ENCODE measurements around the gene TEK. TPM values are rescaled to one million over a fixed set of nuclear protein-coding genes. Genes with fewer than 3 reads are reported as not detected.

TEK gene
- total and polyA plus RNA-seq, 10 of the 15 experiments (the other 5 are each of a cell fraction or from before 2014, with no cell fraction given): not detected

DNA sequence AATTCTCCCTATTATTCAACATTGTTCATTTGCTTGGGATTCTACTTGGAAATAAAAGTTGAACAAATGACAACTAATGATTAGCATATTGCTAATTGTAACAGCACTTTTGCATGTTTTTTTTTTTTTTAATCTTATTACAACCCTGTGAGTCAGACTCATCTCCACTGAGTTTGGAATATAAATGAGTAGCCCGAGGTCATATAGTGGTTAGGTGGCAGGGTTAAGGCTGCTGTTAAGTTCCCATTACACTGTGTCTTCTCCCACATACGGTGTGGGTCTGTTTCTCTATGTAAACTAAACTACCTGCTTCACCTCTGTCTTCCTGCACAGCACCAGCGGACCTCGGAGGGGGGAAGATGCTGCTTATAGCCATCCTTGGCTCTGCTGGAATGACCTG is 95.6 kb downstream of the TEK start:
- H3K4me3 ChIP-seq: no peak overlapping the region
- no peaks in the 10 kb centered on the region for H3K36me3 ChIP-seq (ENCODE audit: control insufficient read depth in 2 of 2, insufficient read depth in 2 of 2, low read length in 1 of 2)
- no peaks in the 10 kb centered on the region for H4K20me1 ChIP-seq (ENCODE audit: control insufficient read depth, insufficient read depth)
- no peaks in the 10 kb centered on the region for H3K79me2 ChIP-seq (ENCODE audit: control insufficient read depth, insufficient read depth, low read length)
- ChIA-PET RAD21 (ENCODE audit: unreplicated experiment) (no interaction called here), CTCF (no interaction called here), SMC1A (ENCODE audit: uncharacterized antibody, unreplicated experiment) (no interaction called here), POLR2A (no interaction called here)
- 37% methylated on average over 4 of the region's 4 CpGs for WGBS (ENCODE audit: insufficient coverage, insufficient replicate concordance, low lambda C conversion rate, missing lambda C conversion rate)
- in situ Hi-C loops (cut with MboI) (no loop called here), intact Hi-C loops (cut with micrococcal nuclease; ENCODE audit: unreplicated experiment) (no loop called here)
- no peak overlapping the region for H2AFZ ChIP-seq (ENCODE audit: control insufficient read depth, low read depth, low read length)
- ATAC-seq (no peak), DNase-seq (ENCODE audit: low read depth, low spot score) (no peak), FAIRE-seq (no peak)
- BruUV-seq (replicated peaks): no TSS peak
- TF ChIP-seq, protein P1, sequence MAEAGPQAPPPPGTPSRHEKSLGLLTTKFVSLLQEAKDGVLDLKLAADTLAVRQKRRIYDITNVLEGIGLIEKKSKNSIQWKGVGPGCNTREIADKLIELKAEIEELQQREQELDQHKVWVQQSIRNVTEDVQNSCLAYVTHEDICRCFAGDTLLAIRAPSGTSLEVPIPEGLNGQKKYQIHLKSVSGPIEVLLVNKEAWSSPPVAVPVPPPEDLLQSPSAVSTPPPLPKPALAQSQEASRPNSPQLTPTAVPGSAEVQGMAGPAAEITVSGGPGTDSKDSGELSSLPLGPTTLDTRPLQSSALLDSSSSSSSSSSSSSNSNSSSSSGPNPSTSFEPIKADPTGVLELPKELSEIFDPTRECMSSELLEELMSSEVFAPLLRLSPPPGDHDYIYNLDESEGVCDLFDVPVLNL (IDR thresholded peaks at IDR 0.05; ENCODE audit: low read depth, low read length): no peak
- TF ChIP-seq, protein P2, sequence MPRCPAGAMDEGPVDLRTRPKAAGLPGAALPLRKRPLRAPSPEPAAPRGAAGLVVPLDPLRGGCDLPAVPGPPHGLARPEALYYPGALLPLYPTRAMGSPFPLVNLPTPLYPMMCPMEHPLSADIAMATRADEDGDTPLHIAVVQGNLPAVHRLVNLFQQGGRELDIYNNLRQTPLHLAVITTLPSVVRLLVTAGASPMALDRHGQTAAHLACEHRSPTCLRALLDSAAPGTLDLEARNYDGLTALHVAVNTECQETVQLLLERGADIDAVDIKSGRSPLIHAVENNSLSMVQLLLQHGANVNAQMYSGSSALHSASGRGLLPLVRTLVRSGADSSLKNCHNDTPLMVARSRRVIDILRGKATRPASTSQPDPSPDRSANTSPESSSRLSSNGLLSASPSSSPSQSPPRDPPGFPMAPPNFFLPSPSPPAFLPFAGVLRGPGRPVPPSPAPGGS (IDR thresholded peaks at IDR 0.05; ENCODE audit: borderline replicate concordance, insufficient read depth, low read depth, low read length, poor library complexity, severe bottlenecking): no peak
- no peak for TF ChIP-seq SREBF1 (IDR thresholded peaks at IDR 0.05; ENCODE audit: low read length)
- TF ChIP-seq, protein P3, sequence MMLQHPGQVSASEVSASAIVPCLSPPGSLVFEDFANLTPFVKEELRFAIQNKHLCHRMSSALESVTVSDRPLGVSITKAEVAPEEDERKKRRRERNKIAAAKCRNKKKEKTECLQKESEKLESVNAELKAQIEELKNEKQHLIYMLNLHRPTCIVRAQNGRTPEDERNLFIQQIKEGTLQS (IDR thresholded peaks at IDR 0.05; ENCODE audit: borderline replicate concordance, extremely low read depth, low read depth, low read length): no peak
- H3K4me1 ChIP-seq (ENCODE audit: control insufficient read depth, insufficient read depth, low read length): no peaks in the 10 kb centered on the region
- no peak overlapping the region for H3K9ac ChIP-seq (ENCODE audit: control insufficient read depth, insufficient read depth, low read length)
- no peak overlapping the region for H3K4me2 ChIP-seq (ENCODE audit: control insufficient read depth, insufficient read depth)
- H3K9me3 ChIP-seq (replicated peaks; ENCODE audit: control insufficient read depth, insufficient read depth, low read length): no peaks in the 10 kb centered on the region
- H3K27me3 ChIP-seq (replicated peaks in 1 of 2; ENCODE audit: control insufficient read depth in 2 of 2, insufficient read depth in 2 of 2, low read length in 1 of 2): no peaks in the 10 kb centered on the region
- H3K27ac ChIP-seq (ENCODE audit: control insufficient read depth, insufficient read depth): no peak overlapping the region

DNA sequence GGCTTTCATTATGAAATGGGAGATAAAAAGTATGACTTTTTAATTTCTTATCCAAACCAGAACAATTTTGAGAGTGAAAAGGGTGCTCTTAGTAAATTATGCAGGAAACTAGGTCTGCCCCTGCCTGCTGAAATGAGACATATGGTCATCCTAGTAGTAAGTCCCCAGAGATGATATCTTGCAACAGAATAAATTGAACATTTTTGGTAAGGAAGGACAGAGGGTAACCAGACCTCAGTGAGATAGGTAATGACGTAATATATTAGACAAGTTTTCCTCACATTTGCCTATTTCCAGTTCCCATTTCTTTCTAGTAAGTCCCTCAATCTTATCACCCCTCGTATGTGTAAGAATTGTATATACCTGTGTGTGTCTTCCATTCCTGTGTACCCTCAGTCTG is 96.2 kb downstream of the TEK start:
- Histone ChIP-seq H2AFZ (ENCODE audit: control insufficient read depth, low read depth, low read length) (no peak overlapping the region), H3K27ac (ENCODE audit: control insufficient read depth, insufficient read depth) (no peak overlapping the region), H3K4me1 (ENCODE audit: control insufficient read depth, insufficient read depth, low read length) (no peaks in the 10 kb centered on the region), H3K4me3 (no peak overlapping the region), H3K4me2 (ENCODE audit: control insufficient read depth, insufficient read depth) (no peak overlapping the region), H4K20me1 (ENCODE audit: control insufficient read depth, insufficient read depth) (no peaks in the 10 kb centered on the region), H3K9ac (ENCODE audit: control insufficient read depth, insufficient read depth, low read length) (no peak overlapping the region), H3K79me2 (ENCODE audit: control insufficient read depth, insufficient read depth, low read length) (no peaks in the 10 kb centered on the region), H3K36me3 (ENCODE audit: control insufficient read depth in 2 of 2, insufficient read depth in 2 of 2, low read length in 1 of 2) (no peaks in the 10 kb centered on the region), H3K9me3 (replicated peaks; ENCODE audit: control insufficient read depth, insufficient read depth, low read length) (no peaks in the 10 kb centered on the region), H3K27me3 (replicated peaks in 1 of 2; ENCODE audit: control insufficient read depth in 2 of 2, insufficient read depth in 2 of 2, low read length in 1 of 2) (no peaks in the 10 kb centered on the region)
- ATAC-seq (no peak), FAIRE-seq (no peak), DNase-seq (ENCODE audit: low read depth, low spot score) (no peak)
- in situ Hi-C loops (cut with MboI) (no loop called here), intact Hi-C loops (cut with micrococcal nuclease; ENCODE audit: unreplicated experiment) (no loop called here)
- POLR2A ChIA-PET: no interaction called here
- RAD21 ChIA-PET (ENCODE audit: unreplicated experiment): no interaction called here
- no TSS peak for BruUV-seq (replicated peaks)
- 2% methylated on average over 2 of the region's 2 CpGs for WGBS (ENCODE audit: insufficient coverage, insufficient replicate concordance, low lambda C conversion rate, missing lambda C conversion rate)
- CTCF ChIA-PET: no interaction called here
- SMC1A ChIA-PET (ENCODE audit: uncharacterized antibody, unreplicated experiment): no interaction called here
- TF ChIP-seq DPF2 (IDR thresholded peaks at IDR 0.05) (no peak), POU2F2 (IDR thresholded peaks at IDR 0.05; ENCODE audit: borderline replicate concordance, low read depth, low read length) (no peak), POLR2A (IDR thresholded peaks at IDR 0.05; ENCODE audit: low read depth, low read length) (no peak), TCF3 (IDR thresholded peaks at IDR 0.05; ENCODE audit: borderline replicate concordance, insufficient read depth, low read depth, low read length) (no peak), IKZF1 (conservative IDR thresholded peaks at IDR 0.05) (no peak), ZNF217 (IDR thresholded peaks at IDR 0.05) (no peak), EGR1 (IDR thresholded peaks at IDR 0.05; ENCODE audit: borderline replicate concordance in 1 of 2, low read depth in 2 of 2, low read length in 2 of 2) (no peak)
- TF ChIP-seq, protein P1 (IDR thresholded peaks at IDR 0.05; ENCODE audit: low read depth, low read length): no peak
- TF ChIP-seq, protein P4, sequence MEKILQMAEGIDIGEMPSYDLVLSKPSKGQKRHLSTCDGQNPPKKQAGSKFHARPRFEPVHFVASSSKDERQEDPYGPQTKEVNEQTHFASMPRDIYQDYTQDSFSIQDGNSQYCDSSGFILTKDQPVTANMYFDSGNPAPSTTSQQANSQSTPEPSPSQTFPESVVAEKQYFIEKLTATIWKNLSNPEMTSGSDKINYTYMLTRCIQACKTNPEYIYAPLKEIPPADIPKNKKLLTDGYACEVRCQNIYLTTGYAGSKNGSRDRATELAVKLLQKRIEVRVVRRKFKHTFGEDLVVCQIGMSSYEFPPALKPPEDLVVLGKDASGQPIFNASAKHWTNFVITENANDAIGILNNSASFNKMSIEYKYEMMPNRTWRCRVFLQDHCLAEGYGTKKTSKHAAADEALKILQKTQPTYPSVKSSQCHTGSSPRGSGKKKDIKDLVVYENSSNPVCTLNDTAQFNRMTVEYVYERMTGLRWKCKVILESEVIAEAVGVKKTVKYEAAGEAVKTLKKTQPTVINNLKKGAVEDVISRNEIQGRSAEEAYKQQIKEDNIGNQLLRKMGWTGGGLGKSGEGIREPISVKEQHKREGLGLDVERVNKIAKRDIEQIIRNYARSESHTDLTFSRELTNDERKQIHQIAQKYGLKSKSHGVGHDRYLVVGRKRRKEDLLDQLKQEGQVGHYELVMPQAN (conservative IDR thresholded peaks at IDR 0.05): no peak

Measured in GM12878 (cell line).